Osteoblast (primary cell): ENCODE results near the gene COL11A1. TPM values are rescaled to one million over a fixed set of nuclear protein-coding genes. Genes with fewer than 3 reads are reported as not detected.
A peak's percentile ranks its signal among the peaks of the same experiment; 100 is the strongest.

Experiments used
- DNase-seq: peaks from one replicate; pipeline ENCODE4 v3.0.0; 2011; ENCODE audit warnings: low spot score, mixed read lengths; ENCODE audit not compliant: insufficient read length; ENCODE audit errors: missing footprints
- H2AFZ ChIP-seq: 2 replicates; pipeline ENCODE4 v1.6.0; 2011; ENCODE audit warnings: mild to moderate bottlenecking, low read length
- H3K27ac ChIP-seq: 2 replicates; pipeline ENCODE4 v1.5.1; 2011; ENCODE audit warnings: mild to moderate bottlenecking, low read depth, low read length, moderate library complexity
- H3K27me3 ChIP-seq: 2 replicates; pipeline ENCODE4 v1.6.0; 2012; ENCODE audit warnings: mild to moderate bottlenecking, control low read depth, inconsistent platforms, low read length, moderate library complexity; ENCODE audit not compliant: insufficient read depth
- H3K36me3 ChIP-seq: 2 replicates; pipeline ENCODE4 v1.5.1; 2011; ENCODE audit warnings: mild to moderate bottlenecking, low read length, control low read depth, moderate library complexity; ENCODE audit not compliant: insufficient read depth
- H3K4me1 ChIP-seq: 2 replicates; pipeline ENCODE4 v1.5.1; 2011; ENCODE audit warnings: mild to moderate bottlenecking, low read length, control low read depth, moderate library complexity; ENCODE audit not compliant: insufficient read depth
- H3K4me2 ChIP-seq: 2 replicates; pipeline ENCODE4 v1.6.0; 2011; ENCODE audit warnings: mild to moderate bottlenecking, low read length; ENCODE audit not compliant: insufficient read depth
- H3K4me3 ChIP-seq: fragments of 200-600 bp; sonication (generic); 3 replicates; pipeline ENCODE4 v1.5.1; 2012; ENCODE audit warnings: mild to moderate bottlenecking, low read length, inconsistent platforms; ENCODE audit not compliant: insufficient read depth
- H3K79me2 ChIP-seq: 2 replicates; pipeline ENCODE4 v1.6.0; 2012; ENCODE audit warnings: mild to moderate bottlenecking, low read length, control low read depth, inconsistent platforms; ENCODE audit not compliant: insufficient read depth
- H3K9me3 ChIP-seq: 2 replicates; pipeline ENCODE4 v1.5.1; 2011; ENCODE audit warnings: low read depth, low read length, control low read depth
- H4K20me1 ChIP-seq: 2 replicates; pipeline ENCODE4 v1.6.0; 2012; ENCODE audit warnings: mild to moderate bottlenecking, low read length, control low read depth; ENCODE audit not compliant: insufficient read depth
- total RNA-seq: library from RNA; depleted of rRNA; stranded (reverse); fragments of >200 nt; gene quantifications from 2 replicates; pipeline ENCODE4 v1.2.3, GENCODE V29; 2012
- TF ChIP-seq, protein P1 (sequence below): IDR thresholded peaks from 2 replicates; pipeline ENCODE4 v1.5.1; 2011; ENCODE audit warnings: mild to moderate bottlenecking, low read depth, low read length, moderate library complexity; ENCODE audit errors: extremely low read depth

Gene COL11A1
- total RNA-seq, 1 donor, result 158 TPM

- no peak overlapping the region for H3K4me3 ChIP-seq
- DNase-seq, result no peak
- no peaks in the 10 kb centered on the region for H3K27me3 ChIP-seq
- TF ChIP-seq, protein P1, sequence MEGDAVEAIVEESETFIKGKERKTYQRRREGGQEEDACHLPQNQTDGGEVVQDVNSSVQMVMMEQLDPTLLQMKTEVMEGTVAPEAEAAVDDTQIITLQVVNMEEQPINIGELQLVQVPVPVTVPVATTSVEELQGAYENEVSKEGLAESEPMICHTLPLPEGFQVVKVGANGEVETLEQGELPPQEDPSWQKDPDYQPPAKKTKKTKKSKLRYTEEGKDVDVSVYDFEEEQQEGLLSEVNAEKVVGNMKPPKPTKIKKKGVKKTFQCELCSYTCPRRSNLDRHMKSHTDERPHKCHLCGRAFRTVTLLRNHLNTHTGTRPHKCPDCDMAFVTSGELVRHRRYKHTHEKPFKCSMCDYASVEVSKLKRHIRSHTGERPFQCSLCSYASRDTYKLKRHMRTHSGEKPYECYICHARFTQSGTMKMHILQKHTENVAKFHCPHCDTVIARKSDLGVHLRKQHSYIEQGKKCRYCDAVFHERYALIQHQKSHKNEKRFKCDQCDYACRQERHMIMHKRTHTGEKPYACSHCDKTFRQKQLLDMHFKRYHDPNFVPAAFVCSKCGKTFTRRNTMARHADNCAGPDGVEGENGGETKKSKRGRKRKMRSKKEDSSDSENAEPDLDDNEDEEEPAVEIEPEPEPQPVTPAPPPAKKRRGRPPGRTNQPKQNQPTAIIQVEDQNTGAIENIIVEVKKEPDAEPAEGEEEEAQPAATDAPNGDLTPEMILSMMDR, result no peak
- H3K9me3 ChIP-seq, result no peaks in the 10 kb centered on the region
- no peaks in the 10 kb centered on the region for H3K36me3 ChIP-seq
- H4K20me1 ChIP-seq, result no peaks in the 10 kb centered on the region
- no peaks in the 10 kb centered on the region for H3K4me1 ChIP-seq
- H3K4me2 ChIP-seq, result no peak overlapping the region
- H2AFZ ChIP-seq, result no peak overlapping the region
- no peak overlapping the region for H3K27ac ChIP-seq
- no peaks in the 10 kb centered on the region for H3K79me2 ChIP-seq
Measured at GRCh38 chr1:102861247-102861646, 247.1 kb downstream of the COL11A1 start.

DNA sequence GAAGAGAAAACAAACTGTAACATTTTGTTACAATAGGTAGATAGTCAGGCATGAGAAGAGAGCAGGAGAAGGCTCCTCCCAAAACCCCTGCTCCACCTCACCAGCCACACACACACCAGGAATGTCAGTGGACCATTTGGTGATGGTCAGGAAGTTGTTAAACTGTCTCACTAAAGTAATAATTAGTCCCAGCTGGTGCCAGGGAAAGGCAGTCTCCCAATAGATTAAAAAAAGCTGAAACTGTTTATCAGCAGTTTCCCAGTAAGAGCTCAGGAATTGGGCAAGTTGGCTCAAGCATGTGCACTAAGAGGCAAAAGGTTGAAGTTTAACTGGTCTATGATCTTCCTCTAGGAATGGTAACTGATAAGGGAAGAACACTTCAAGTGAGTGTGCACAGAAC, 249.6 kb downstream of the COL11A1 start:
- no peak for DNase-seq
- H3K79me2 ChIP-seq, result no peaks in the 10 kb centered on the region
- no peak overlapping the region for H3K4me2 ChIP-seq
- no peaks in the 10 kb centered on the region for H3K36me3 ChIP-seq
- no peak overlapping the region for H2AFZ ChIP-seq
- no peak overlapping the region for H3K4me3 ChIP-seq
- no peaks in the 10 kb centered on the region for H3K4me1 ChIP-seq
- H4K20me1 ChIP-seq, result no peaks in the 10 kb centered on the region
- H3K9me3 ChIP-seq, result no peaks in the 10 kb centered on the region
- H3K27ac ChIP-seq, result no peak overlapping the region
- no peaks in the 10 kb centered on the region for H3K27me3 ChIP-seq
- TF ChIP-seq, protein P1, result no peak

DNA sequence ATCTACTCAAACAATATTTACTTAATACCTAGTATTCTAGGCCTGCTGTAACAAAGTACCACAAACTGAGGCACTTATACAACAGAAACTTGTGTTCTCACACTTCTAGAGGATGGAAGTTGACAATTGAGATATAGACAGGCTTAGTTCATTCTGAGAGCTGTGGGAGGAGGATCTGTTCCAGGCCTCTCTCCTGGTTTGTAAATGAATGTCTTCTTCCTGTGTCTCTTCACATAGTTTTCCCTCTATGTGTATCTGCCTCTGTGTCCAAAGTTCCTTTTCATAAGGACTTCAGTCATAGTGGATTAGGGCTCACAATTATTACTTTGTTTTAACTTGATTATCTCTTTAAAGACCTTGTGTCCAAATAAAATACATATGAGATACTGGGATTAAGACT, 251.1 kb downstream of the COL11A1 start:
- Histone ChIP-seq H4K20me1 (no peaks in the 10 kb centered on the region), H3K4me1 (peaks cover 2% of the 10 kb centered on the region), H3K4me2 (no peak overlapping the region), H3K4me3 (no peak overlapping the region), H3K9me3 (no peaks in the 10 kb centered on the region), H3K79me2 (no peaks in the 10 kb centered on the region), H2AFZ (peak overlapping the region; percentile 10), H3K36me3 (no peaks in the 10 kb centered on the region), H3K27ac (no peak overlapping the region), H3K27me3 (no peaks in the 10 kb centered on the region)
- DNase-seq, result no peak
- TF ChIP-seq, protein P1, result no peak

DNA sequence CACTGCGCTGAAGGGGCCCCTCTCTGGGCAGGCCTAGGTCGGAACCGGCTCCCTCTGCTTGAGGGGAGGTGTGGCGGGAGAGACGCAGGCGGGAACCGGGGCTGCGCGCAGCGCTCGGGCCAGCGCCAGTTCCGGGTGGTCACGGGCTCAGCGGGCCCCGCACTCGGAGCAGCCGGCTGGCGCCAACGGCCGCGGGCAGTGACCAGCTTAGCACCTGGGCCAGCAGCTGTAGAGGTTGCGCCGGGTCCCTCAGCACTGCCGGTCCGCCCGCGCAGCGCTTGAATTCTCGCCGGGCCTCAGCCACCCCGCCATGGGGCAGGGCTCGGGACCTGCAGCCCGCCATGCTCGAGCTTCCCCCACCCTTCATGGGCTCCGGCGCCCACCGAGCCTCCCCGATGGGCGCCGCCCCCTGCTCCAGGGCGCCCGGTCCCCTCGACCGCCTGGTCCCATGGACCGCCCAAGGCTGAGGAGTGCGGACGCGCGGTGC, 254.6 kb downstream of the COL11A1 start:
- Histone ChIP-seq H3K27me3 (no peaks in the 10 kb centered on the region), H3K36me3 (no peaks in the 10 kb centered on the region), H3K9me3 (no peaks in the 10 kb centered on the region), H3K79me2 (no peaks in the 10 kb centered on the region), H4K20me1 (no peaks in the 10 kb centered on the region), H3K27ac (no peak overlapping the region), H2AFZ (peak overlapping the region; percentile 35), H3K4me1 (peaks cover 8% of the 10 kb centered on the region), H3K4me3 (no peak overlapping the region), H3K4me2 (no peak overlapping the region)
- TF ChIP-seq, protein P1, result no peak
- no peak for DNase-seq
